MM.1S (cell line): Measurements from ENCODE around the gene MARCKS.

Experiments
- CTCF ChIP-seq: fragments of 300-600 bp; sonication (generic); IDR thresholded peaks from 2 replicates; pipeline ENCODE4 v1.5.1; 2016; ENCODE audit warnings: antibody characterized with exemption, low read length, mixed read lengths
- EZH2phosphoT487 ChIP-seq: fragments of 300-600 bp; sonication (generic); IDR thresholded peaks from 2 replicates; pipeline ENCODE4 v1.6.1; 2018; ENCODE audit warnings: antibody characterized with exemption, low read length

- TF ChIP-seq CTCF (no peak), EZH2phosphoT487 (no peak)
Measured at GRCh38 chr6:113855500-113856374, 1.4 kb upstream of the MARCKS start.
